Inflammatory macrophage (primary cell): Measurements from ENCODE around the gene KPTN.

Experiments
- DNase-seq, 2 donors: peaks; one replicate each; pipeline ENCODE4 v3.0.0-alpha.2; 2020 to 2022

Gene KPTN

DNA sequence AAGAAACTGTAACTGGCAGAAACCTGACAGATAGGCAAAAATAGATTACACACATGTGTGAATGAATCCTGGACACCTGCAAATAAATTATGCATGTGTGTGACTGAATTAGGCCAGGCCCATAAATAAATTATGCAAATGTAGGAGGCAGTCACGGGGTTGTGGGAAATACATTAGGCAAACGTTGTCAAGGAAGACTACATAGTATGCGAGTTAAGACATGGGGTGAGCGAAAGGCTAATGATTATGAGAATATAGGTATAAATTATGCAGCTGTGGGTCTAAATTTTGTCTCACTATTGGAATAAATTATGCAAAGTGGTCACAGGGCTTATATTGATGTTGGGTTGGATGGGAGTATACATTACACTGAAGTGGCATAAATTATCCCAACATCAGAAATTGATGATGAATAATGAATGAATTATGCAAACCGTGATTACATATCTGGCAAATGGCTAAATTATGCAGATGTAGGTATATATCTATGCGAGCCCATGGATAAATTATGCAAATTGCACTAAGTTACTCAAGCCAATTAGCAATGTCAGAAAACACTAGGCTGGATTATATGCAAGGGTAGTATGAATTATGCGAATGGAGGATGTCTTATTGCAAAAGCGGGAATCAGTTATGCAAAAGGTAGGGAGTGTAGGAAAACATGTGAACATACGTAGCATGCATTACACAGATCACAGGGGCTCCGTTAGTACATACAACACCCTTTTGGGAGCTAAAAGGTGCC is 19.2 kb downstream of the KPTN start:
- DNase-seq = no peak

DNA sequence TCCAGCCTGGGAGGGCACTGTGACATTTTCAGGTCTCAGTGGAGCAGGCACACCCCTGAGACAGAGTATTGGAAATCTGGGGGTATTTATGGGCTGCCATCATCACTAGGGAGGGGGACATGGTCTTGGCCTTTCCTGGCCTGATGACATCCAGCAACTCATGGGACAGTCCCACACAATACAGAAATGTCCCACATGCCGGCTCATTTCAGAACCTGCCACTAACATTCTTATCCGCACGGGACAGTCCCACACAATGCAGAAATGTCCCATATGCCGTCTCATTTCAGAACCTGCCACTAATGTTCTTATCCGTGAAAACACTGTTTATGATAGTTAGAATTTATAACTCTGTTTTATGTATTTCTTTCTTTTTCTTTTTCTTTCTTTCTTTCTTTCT is 22.1 kb downstream of the KPTN start:
- no peak for DNase-seq

DNA sequence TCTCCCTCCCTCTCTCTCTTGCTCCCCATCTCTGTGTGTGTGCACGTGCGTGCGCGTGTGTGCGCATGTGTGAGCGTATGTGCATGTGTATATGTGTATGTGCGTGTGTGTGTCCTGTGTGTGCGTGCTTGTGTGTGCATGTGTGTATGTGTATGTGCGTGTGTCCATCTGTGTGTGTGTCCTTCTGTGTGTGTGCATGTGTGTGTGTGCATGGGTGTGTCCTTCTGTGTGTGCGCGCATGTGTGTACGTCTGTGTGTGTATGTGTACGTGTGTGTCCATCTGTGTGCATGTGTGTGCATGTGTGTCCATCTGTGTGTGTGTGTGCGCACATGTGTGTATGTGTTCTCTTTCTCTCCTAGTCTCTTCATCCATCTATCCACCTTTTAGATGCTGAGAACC is 24.5 kb downstream of the KPTN start:
- no peak for DNase-seq

DNA sequence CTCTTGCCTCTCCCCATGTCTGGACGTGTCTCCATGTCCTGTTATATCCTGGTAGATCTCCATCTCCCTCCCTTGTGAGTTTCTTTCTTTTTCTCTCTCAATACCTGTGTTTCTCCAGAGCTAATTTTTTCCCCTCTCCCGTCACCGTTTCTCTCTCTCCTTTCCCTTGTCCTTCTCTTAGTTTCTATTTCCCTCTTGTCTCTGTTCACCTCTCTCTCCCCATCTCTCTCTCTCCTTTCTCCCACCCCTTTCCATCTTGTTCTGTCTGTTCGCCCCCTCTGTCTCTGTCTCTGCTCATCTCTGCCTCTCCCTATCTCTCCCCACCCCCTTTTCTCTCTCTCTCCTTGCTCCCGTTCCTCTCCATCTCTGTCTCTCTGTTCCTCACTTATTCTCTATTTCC is 25.3 kb downstream of the KPTN start:
- DNase-seq = no peak

DNA sequence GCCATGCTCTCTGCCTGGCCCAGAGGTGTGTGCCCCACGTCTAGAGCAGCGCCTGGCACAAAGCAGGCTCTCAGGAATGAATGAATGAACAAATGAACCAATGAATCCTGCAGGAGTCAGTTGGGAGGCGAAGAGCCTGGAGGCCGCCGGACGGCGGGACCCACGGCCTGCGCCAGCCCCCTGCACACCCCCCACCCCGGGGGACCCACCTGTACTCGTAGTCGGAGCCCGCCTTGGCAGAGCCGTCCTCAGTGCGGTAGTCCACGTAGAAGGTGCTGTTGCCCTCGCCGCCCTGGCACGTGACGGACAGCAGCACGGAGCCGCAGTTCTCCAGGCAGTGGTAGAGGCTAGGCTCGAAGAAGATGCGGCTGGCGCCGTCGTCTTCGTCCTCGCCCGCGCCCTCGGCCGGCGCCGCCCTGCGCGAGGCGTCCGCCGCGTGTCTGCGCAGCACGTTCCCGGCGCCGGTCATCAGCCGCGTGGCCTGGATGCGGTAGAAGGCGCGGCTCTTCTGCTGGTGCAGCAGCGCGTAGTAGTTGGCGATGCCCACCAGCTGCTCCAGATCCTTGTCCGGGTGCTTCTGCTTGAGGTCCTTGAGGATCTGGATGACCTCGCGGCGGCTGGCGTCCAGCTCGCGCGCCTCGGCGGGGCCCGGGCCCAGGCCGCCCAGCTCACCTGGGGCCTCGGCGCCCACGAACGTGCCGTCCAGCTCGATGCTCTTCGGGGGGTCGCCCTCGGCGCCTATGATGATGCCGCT is 27.1 kb downstream of the KPTN start:
- no peak for DNase-seq

DNA sequence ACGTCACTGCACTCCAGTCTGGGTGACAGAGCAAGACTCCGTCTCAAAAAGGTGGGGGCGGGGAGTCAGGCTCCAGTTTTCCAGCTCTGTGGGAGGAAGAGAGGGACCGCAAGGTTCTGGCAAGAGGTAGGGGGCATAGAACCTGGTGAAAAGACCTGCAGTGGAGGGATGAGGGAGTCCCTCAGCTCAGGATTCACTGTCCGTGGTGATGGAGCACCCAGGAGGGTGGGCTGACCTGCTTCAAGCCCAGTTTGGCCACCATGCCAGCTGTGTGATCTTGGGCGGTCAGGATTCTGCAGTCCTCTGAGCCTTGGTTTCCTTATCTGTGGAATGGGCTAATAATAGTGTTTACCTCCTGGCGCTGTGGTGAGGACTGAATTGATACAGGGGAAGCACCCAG is 33.5 kb downstream of the KPTN start:
- DNase-seq = no peak

DNA sequence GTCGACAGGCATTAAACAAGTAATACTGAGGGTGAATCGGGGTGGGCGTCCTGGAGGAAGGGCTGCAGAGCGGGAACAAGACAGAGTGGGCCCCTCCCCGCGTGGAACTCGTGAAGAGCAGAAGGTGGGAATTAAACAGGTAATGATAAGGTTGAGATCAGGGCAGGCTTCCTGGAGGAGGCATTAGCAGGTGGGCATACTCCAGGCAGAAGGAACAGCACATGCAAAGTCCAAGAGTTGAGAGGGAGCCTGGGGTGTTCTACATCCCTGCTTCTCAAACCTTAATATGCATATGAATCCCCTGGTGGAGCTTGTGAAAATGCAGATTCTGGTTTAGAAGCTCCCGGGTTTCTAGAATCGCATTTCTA is 35.7 kb downstream of the KPTN start:
- DNase-seq = no peak

DNA sequence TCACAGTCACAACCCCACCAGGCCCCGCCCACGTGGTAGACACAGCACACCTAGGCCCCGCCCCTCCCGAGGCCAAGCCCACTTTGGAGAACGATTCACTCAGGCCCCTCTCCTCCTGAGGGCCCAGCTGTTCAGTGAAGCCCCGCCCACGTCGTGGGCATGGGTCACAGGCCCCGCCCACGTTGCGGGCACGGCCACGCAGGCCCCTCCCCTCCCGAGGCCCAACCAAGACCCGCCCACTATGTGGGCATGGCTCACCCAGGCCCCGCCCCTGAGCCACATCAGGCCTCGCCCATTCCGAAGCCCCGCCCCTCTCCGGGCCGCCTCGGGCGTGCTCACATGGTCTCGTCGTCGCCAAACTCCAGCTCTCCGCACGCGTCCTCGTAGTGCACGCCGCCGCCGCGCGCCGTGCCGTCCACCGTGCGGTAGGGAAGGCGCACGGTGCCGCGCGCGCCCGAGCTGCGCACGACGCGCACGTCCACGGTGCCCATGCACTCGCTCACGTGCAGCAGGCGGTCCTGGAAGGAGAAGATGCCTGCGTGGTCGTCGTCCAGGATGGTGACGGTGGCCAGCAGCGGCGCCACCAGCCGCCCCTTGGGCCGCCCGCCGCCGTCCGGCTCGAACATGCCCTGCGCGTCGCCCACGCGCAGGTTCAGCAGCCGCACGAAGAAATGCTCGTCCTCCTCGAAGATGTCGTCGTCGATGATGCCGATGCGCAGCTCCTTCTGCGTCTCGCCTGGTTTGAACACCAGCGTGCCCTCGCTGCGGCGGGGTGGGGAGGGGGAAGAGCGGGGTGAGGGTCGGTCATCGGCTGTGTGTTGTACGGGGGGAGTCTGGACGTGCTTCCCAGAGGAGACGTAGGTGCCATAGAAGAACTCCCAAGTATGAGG is 36.3 kb downstream of the KPTN start:
- DNase-seq = peak; percentile 47 to 64

DNA sequence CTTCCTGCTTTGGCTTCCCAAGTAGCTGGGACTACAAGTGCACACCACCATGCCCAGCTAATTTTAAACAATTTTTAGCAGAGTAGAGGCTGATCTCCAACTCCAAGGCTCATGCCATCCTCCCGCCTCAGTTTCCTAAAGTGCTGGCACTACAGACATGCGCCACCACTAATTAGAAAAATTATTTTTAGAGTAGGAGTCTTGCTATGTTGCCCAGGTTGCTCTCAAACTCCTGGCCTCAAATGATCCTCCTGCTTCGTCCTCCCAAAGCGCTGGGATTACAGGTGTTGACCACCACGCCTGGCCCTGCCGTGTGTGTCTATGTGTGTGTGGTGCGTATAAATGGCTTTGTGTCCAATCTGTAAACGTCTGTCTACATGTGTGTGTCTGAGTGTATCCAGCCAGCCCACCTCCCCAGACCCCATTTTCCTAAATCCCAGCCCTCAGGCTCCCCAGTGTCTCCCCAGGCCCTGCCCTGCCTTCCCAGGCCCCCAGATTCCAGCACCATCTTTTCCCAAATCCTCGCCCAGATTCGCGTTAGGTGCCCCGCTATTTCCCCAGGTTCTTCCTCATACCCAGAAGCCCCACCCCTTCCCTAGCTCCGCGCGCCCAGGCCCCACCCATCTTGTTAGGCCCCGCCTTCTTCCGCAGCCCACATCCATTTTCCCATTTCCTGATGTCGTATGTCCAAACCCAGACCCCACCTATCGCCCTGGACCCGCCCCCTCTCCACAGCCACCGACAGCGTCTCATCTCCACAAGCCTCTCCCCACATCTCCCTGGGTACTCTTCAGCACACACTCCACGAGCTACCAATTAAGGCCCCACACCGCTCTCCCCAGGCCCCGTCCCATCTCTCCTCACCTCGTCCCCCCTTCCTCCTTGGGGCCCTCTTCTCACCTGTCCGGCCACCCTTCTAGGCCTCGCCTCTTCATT is 37.2 kb downstream of the KPTN start:
- peak; percentile 33 to 45 for DNase-seq

DNA sequence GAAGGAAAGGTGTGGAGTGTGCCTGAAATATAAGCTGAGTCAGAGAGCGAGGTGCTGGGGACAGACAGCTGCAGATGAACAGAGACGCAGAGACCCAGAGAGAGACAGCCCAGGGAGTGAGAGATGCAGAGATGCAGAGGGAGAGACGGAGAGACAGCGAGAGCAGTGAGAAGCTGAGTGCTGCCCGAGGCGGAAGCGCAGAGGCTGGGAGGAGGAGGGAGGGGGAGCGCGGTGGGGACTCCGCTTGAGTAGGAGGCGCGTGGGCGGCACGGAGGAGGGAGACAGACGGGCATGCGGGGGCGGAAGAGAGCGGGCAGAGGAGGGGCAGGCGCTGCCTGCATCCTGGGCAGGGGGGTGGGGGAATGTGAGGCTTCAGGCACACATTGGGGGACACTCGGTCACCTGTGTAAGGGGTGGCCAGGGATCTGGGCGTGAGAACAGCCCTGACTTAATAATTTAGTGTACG is 38.0 kb downstream of the KPTN start:
- DNase-seq = no peak

DNA sequence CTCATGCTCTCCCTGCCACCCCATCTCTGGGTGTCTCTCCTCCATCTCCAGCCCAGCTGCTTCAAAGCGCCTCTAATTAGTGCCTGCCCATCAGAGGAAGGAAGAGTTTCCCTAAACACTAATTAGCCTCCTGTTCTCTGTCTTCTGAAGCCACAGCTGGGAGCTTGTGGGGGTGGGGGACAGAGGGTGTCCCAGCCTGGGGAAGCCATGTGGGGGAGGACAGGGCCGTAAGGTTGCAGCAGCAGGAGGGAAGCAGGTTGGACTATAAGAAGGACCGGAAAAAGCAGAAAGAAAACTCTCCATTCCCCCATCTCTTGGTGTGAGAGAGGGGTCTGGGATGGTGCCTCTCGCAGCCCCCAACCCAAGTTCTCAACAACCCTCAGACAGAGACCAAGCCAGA is 38.5 kb downstream of the KPTN start:
- no peak for DNase-seq

DNA sequence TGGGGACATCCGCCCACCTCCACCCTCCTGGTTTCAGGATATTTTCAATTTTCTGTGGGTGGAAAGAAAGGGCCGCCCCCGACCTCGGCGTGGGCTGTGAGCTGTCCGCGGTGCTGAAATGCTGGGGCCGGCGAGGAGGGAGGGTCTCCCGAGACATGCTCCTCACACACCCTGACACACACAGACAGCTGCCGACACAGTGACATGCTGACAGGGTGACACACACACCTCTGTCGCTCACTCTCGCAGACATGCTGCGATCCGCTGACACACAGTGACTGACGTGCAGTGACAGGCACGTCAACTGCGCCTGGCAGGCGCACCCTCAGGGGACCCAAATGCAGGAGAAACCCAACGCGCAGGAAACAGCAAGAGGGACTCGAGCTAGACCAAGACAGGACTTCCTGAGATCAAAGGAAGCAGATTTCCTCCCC is 39.6 kb downstream of the KPTN start:
- no peak for DNase-seq

DNA sequence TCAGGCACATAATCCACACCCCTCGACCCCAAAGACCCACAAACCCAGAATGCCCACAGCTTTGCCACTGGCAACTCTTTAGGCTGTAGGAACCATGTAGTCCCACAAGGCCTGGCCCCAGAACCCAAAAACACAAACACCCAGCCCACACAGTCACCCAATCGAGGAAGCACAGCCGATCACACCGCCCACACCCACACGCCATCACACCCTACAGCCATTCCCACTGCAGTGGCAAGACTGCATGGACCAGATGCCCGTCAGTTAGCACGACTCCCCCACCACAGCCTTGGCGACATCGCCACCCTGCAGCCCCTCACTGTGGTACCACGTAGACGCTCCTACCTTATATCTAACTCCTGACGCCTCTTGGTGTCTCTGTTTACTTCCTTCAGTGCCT is 40.7 kb downstream of the KPTN start:
- peak in 1 of 2 donors; percentile 31 for DNase-seq

DNA sequence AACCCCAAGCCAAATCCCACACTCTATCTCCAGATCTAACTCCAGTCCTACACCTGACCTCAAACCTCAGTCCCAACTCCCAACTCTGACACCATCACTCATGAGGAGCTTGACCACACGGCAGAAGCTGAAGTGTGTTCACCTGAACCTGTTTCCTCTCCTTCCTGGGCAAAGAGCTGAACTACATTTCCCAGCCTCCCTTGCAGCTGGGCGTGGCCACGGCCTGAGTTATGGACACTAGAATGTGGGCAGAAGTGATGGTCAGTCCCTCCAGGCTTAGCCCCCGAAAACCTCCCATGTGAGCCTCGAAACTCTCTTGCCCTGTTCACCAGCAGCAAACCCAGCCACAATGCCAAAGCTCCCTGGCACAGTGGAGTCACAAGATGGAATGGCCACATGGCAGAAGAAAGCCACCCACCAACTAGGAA is 45.2 kb downstream of the KPTN start:
- no peak for DNase-seq

DNA sequence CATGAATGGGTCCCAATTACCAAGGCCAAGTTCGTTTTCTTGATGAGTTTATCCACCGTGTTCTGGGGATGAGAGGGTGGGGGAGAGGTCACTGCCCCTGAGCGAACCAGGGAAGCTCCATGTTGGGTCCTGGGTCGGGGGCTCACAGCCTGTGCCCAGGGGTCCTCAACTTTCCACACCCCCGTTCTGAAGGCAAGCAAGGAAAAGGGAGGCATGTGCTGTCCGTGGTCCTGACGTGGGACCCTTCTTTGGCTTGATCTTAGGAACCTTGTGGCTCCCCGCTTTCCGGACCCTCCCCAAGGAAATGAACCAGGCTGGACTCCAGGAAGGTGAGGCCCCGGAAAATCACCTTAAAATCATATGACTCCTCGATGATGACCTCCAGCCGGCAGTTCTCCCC is 46.5 kb downstream of the KPTN start:
- DNase-seq = no peak

DNA sequence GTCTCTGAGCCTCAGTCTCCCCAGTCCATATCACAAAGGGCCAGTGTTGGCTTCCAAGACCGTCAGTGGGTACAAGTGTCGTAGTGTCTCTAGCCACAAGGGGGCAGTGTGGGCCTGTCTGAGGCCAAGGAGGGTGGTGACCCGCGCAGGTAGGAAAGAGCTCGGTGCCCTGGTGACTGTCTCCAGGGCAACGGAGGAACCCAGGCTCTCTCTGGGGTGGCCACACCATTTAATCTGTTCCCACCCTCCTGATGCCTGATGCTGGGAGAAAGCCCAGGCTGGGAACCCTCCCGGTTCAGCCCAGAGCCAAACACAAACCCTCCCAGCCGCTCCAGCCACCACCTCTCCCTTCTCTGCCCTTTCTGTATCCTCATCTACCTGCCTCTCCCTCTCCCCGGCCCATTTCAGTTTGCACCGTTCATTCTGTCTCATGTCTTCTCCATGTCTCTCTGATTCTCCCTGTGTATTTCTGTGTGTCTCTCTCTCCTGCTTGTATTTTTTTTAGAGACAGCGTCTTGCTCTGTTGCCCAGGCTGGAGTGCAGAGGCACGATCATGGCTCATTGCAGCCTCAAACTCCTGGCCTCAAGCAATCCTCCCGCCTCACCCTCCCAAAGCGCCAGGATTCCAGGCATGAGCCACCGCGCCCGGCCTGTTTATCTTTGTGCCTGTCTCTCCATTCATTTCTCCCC is 47.2 kb downstream of the KPTN start:
- peak; percentile 66 to 73 for DNase-seq

DNA sequence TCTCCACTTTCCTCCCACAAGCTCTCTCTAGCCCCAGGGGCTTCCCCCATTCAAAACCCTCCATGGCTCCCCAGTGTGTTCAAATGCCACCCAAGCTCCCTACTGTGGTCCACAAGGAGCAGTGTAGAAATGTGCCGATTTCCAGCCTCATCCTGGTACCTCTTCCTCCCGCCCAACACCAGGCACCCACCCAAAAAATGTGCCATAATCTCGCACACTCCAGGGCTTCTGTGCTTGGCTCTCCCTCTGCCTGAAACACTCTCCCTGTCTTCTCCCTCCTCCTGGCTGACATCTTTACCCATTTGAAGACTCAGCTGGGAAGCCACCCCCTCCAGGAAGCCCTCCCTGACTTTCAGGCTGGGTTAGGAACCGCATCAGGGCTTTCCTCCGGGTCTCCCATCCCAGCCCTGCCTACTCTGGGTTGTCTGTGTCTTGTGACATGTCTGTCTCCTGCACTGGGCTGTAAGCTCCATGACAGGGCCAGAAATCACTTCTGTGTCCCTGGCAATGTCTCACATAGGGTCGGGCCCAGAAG is 48.1 kb downstream of the KPTN start:
- DNase-seq = no peak

DNA sequence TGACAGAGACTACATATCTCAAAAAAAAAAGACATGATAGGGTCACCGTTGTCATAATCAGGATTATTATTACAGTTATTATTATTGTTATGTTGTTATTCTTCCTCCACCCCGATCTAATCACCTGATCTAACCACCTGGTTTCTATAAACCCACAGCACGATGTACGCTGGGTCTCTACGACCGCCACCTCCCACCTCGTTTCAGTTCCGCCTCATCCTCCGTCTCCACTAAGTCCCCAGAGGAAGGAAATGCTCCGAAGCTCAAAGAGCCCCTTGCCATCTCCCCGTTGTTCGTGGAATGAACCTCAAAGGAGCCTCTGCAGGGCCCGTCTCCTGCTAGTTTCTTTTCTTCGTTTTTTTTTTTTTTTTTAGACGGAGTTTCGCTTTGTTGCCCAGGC is 48.8 kb downstream of the KPTN start:
- no peak for DNase-seq

DNA sequence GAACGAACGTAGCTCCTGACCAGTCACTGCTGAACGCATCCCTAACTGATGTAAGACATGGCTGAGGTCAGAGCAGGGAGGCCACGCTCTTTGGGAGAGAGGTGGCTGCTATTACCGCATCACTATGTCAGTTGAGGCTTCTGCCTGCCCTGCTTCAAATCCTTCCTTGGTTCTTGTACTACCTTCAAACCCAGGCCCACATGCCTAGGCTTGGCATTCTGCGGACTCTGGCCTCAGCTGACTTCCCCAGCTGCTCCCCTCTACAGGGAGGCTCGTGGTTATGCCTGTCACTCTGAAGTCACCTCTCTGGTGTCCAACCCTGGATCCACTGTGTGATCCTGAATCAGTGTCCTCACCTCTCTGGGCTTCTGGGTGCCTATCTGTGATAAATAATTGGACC is 49.9 kb downstream of the KPTN start:
- no peak for DNase-seq

DNA sequence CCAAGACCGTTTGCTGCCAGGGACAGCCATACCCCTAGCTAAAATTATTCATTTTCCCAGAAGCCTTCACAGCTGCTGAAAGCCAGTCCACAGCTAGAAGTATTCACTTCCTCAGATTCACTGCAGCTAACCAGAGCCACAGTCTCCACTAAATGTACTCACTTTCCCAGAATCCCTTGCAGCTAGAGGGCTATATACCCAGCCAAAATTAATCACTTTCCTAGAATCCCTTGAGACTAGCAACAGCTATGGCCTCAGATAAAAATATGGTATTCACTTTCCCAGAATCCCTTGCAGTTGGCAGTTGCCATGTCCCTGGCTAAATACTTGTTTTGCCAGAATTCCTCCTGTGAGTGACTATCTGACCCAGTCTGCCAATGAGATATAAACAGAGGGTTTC is 50.9 kb downstream of the KPTN start:
- DNase-seq = peak; percentile 15 to 33

DNA sequence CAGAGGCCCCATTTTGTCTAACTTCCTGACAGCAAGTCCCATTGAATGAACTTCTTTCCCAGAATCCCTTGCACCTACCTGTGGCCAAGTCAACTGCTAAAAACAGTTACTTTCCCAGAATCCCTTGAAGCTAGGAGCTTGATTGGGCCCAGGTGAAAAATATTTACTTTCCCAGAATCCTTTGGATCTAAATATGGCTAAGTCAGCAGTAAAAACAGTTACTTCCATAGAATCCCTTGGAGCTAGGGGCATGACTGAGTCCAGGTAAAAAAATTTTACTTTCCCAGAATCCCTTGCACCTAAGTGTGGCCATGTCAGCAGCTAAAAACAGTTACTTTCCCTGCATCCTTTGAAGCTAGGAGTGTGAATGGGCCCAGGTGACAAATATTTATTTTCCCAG is 51.5 kb downstream of the KPTN start:
- DNase-seq = no peak
